WTC11 (cell line): ENCODE measurements around the gene CST3. TPM values are rescaled to one million over a fixed set of nuclear protein-coding genes. Genes with fewer than 3 reads are reported as not detected.

ENCODE experiments used
- ATAC-seq: fragments of 200-7000 bp; cut with Tn5 transposase; 2 replicates; pipeline ENCODE4 v1.10.0; 2021; ENCODE audit warnings: mild to moderate bottlenecking, moderate library complexity
- CTCF ChIA-PET: fragments of 300-600 bp; sonication (Branson Sonifier 250); formaldehyde crosslinking; loops from one replicate; lab custom pipeline; 2021; ENCODE audit warnings: antibody characterized with exemption; lab: Charles Lee
- POLR2A ChIA-PET: fragments of 350-600 bp; sonication (Branson Sonifier 250); formaldehyde crosslinking; loops from one replicate; lab custom pipeline; 2021; ENCODE audit warnings: antibody characterized with exemption; lab: Charles Lee
- DNase-seq: peaks from one replicate; pipeline ENCODE4 v3.0.0; 2021; ENCODE audit warnings: low spot score
- H3K27ac Mint-ChIP-seq: 2 replicates; pipeline ENCODE4 v1.8.0; 2021; ENCODE audit warnings: mixed read lengths
- H3K27me3 Mint-ChIP-seq: 2 replicates; pipeline ENCODE4 v1.8.0; 2021; ENCODE audit warnings: low read depth, mild to moderate bottlenecking, moderate library complexity, mixed read lengths
- H3K36me3 Mint-ChIP-seq: 2 replicates; pipeline ENCODE4 v1.8.0; 2021; ENCODE audit warnings: mixed read lengths
- H3K4me1 Mint-ChIP-seq: 2 replicates; pipeline ENCODE4 v1.8.0; 2022; ENCODE audit warnings: mixed read lengths
- H3K4me3 Mint-ChIP-seq: 2 replicates; pipeline ENCODE4 v1.8.0; 2021; ENCODE audit warnings: mild to moderate bottlenecking, moderate library complexity, mixed read lengths
- H3K9me3 Mint-ChIP-seq: 2 replicates; pipeline ENCODE4 v1.8.0; 2021; ENCODE audit warnings: mixed read lengths
- FOXP1 ChIP-seq: sonication (generic); formaldehyde crosslinking; IDR thresholded peaks from 2 replicates; pipeline ENCODE4 v1.8.0; 2022; ENCODE audit warnings: missing genetic modification reagents, mild to moderate bottlenecking, moderate library complexity, borderline replicate concordance
- IRF2 ChIP-seq: sonication (generic); formaldehyde crosslinking; IDR thresholded peaks from 2 replicates; pipeline ENCODE4 v1.8.0; 2022; ENCODE audit warnings: low read depth, missing genetic modification reagents, borderline replicate concordance
- JAZF1 ChIP-seq: fragments of 250-450 bp; sonication (Bioruptor Pico); IDR thresholded peaks from 2 replicates; pipeline ENCODE4 v1.9.0; 2021; ENCODE audit warnings: moderate library complexity, mild to moderate bottlenecking, inconsistent platforms
- MYBL2 ChIP-seq: sonication (generic); formaldehyde crosslinking; IDR thresholded peaks from 2 replicates; pipeline ENCODE4 v1.8.1; 2023; ENCODE audit warnings: mild to moderate bottlenecking, moderate library complexity, missing genetic modification reagents
- NFYB ChIP-seq: sonication (generic); formaldehyde crosslinking; conservative IDR thresholded peaks from 2 replicates; pipeline ENCODE4 v1.8.0; 2022; ENCODE audit warnings: low read depth, missing genetic modification reagents
- NR2C2 ChIP-seq: sonication (generic); formaldehyde crosslinking; IDR thresholded peaks from 2 replicates; pipeline ENCODE4 v1.8.0; 2022; ENCODE audit warnings: mild to moderate bottlenecking, missing genetic modification reagents
- PRRX2 ChIP-seq: fragments of 250-450 bp; sonication (Bioruptor Pico); IDR thresholded peaks from 2 replicates; pipeline ENCODE4 v1.8.0; 2021; ENCODE audit warnings: mild to moderate bottlenecking
- RELA ChIP-seq: sonication (generic); formaldehyde crosslinking; IDR thresholded peaks from 2 replicates; pipeline ENCODE4 v1.8.1; 2022; ENCODE audit warnings: missing genetic modification reagents, mild to moderate bottlenecking, borderline replicate concordance
- SMAD3 ChIP-seq: sonication (generic); formaldehyde crosslinking; IDR thresholded peaks from 2 replicates; pipeline ENCODE4 v1.8.0; 2022; ENCODE audit warnings: missing genetic modification reagents, mild to moderate bottlenecking, borderline replicate concordance
- TCF7 ChIP-seq: sonication (generic); formaldehyde crosslinking; IDR thresholded peaks from 2 replicates; pipeline ENCODE4 v1.8.0; 2022; ENCODE audit warnings: mild to moderate bottlenecking, low read depth, missing genetic modification reagents, moderate library complexity
- TEAD4 ChIP-seq: sonication (generic); formaldehyde crosslinking; IDR thresholded peaks from 2 replicates; pipeline ENCODE4 v1.8.0; 2022; ENCODE audit warnings: mild to moderate bottlenecking, missing genetic modification reagents
- ZNF232 ChIP-seq: sonication (generic); formaldehyde crosslinking; IDR thresholded peaks from 2 replicates; pipeline ENCODE4 v1.8.0; 2022; ENCODE audit warnings: mild to moderate bottlenecking, missing genetic modification reagents
- ZNF263 ChIP-seq: sonication (generic); formaldehyde crosslinking; IDR thresholded peaks from 2 replicates; pipeline ENCODE4 v1.8.1; 2022; ENCODE audit warnings: low read depth, mild to moderate bottlenecking, moderate library complexity, missing genetic modification reagents
- ZNF317 ChIP-seq: sonication (generic); formaldehyde crosslinking; IDR thresholded peaks from 2 replicates; pipeline ENCODE4 v1.8.1; 2023; ENCODE audit warnings: low read depth, mild to moderate bottlenecking, moderate library complexity, missing genetic modification reagents, borderline replicate concordance
- ZNF423 ChIP-seq: fragments of 250-450 bp; sonication (Bioruptor Pico); IDR thresholded peaks from 2 replicates; pipeline ENCODE4 v2.1.2; 2022; ENCODE audit warnings: mild to moderate bottlenecking, moderate library complexity
- total RNA-seq: library from RNA; stranded (reverse); gene quantifications from 3 replicates; pipeline ENCODE4 v1.2.3, GENCODE V29; 2021
- TF ChIP-seq, protein P1 (sequence below): sonication (generic); formaldehyde crosslinking; IDR thresholded peaks from 2 replicates; pipeline ENCODE4 v1.8.0; 2023; ENCODE audit warnings: missing genetic modification reagents
- TF ChIP-seq, protein P2 (sequence below): sonication (generic); formaldehyde crosslinking; IDR thresholded peaks from 2 replicates; pipeline ENCODE4 v1.8.1; 2022; ENCODE audit warnings: mild to moderate bottlenecking, missing genetic modification reagents, moderate library complexity, borderline replicate concordance
- TF ChIP-seq, protein P3 (sequence below): sonication (generic); formaldehyde crosslinking; IDR thresholded peaks from 2 replicates; pipeline ENCODE4 v1.8.0; 2022; ENCODE audit warnings: mild to moderate bottlenecking, missing genetic modification reagents
- TF ChIP-seq, protein P4 (sequence below): fragments of 200-600 bp; IDR thresholded peaks from 2 replicates; pipeline ENCODE4 v1.8.0; 2022; ENCODE audit warnings: antibody characterized with exemption
- TF ChIP-seq, protein P5 (sequence below): sonication (generic); formaldehyde crosslinking; IDR thresholded peaks from 2 replicates; pipeline ENCODE4 v1.8.1; 2022; ENCODE audit warnings: low read depth, missing genetic modification reagents, borderline replicate concordance
- TF ChIP-seq, protein P6 (sequence below): fragments of 250-450 bp; sonication (Bioruptor Pico); IDR thresholded peaks from 2 replicates; pipeline ENCODE4 v1.9.0; 2021; ENCODE audit warnings: mild to moderate bottlenecking

CST3 gene
- total RNA-seq, 1 experiment from 2014 or later = 52.1 TPM

DNA sequence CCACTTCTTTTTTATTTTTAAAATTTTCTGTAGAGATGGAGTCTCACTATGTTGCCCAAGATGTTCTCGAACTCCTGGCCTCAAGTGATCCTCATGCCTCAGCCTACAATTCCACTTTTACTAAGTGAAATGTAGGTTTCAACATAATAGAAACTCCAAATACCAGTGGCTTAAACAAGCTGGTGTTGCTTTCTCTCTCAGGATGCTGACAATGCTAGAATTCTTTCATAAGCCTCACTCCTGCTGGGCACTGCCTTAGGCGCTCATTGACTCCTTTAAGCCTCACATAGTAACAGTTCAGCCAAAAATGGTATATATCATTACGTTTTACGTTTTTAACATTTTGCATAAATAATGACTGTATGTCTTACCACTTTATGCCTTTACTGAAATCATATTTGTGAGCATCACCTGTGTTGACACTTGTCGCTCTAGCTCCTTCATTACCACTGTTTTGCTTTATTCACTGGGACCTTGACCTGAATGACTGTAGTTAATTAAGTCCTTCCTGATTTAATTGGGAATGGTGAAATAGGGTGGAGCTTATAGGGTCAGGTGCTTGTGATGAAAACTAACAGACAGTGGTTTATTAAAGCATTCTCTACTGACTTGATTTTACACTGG, 28.2 kb downstream of the CST3 start (continued):
- TF ChIP-seq, protein P1, sequence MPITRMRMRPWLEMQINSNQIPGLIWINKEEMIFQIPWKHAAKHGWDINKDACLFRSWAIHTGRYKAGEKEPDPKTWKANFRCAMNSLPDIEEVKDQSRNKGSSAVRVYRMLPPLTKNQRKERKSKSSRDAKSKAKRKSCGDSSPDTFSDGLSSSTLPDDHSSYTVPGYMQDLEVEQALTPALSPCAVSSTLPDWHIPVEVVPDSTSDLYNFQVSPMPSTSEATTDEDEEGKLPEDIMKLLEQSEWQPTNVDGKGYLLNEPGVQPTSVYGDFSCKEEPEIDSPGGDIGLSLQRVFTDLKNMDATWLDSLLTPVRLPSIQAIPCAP = no peak
- TF ChIP-seq ZNF232 (CRISPR knock-in tag) (no peak), ZNF263 (CRISPR knock-in tag) (no peak), SMAD3 (no peak), ZNF317 (CRISPR knock-in tag) (no peak), MYBL2 (CRISPR knock-in tag) (no peak), JAZF1 (no peak), TEAD4 (CRISPR knock-in tag) (no peak), FOXP1 (CRISPR knock-in tag) (no peak), ZNF423 (CRISPR knock-in tag) (no peak)

DNA sequence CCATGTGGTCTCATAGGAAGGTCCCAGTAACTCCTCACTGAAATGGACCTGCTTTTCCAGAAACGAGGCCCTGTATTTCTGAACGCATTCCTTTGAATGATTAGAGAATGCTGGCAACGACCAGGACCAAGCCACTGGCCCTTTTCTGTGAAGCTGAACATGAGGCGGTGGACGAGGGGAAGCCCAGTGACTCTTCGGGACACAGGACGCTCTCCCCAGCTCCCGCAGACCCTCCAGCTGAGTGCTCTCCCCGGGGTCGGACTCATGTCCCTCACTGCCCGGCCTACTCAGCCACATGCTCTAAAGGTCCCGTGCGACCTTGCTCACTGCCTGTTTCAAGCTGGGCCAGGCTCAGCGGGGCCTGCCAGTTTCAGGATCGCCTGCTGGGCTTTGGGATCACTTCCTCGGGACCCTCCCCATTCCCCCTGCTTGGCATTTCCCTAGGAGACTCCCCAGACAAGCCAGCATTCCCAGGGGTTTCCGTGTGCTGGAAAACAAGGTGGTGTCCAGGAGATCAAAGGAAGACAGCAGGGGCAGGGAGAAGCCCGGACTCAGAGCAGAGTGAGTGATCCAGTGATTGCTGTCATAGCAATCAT, 29.4 kb downstream of the CST3 start:
- Mint-ChIP-seq H3K9me3 (no peaks in the 10 kb centered on the region), H3K36me3 (no peaks in the 10 kb centered on the region), H3K4me1 (peaks cover 22% of the 10 kb centered on the region), H3K4me3 (no peak overlapping the region), H3K27ac (no peak overlapping the region), H3K27me3 (peaks cover 21% of the 10 kb centered on the region; the same call in 1 of the 2 replicates)
- CTCF ChIA-PET = interaction anchor here (1.3 to 4.1 kb wide), 4 partner anchors 42 to 166 kb away, joined by 3 to 56 read pairs (median 13); no protein-coding TSS in a partner anchor
- ATAC-seq (no peak), DNase-seq (no peak)
- TF ChIP-seq TCF7 (CRISPR knock-in tag) = no peak
- TF ChIP-seq, protein P2, sequence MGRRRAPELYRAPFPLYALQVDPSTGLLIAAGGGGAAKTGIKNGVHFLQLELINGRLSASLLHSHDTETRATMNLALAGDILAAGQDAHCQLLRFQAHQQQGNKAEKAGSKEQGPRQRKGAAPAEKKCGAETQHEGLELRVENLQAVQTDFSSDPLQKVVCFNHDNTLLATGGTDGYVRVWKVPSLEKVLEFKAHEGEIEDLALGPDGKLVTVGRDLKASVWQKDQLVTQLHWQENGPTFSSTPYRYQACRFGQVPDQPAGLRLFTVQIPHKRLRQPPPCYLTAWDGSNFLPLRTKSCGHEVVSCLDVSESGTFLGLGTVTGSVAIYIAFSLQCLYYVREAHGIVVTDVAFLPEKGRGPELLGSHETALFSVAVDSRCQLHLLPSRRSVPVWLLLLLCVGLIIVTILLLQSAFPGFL (CRISPR knock-in tag) = no peak
- no peak for TF ChIP-seq NFYB (CRISPR knock-in tag)
- TF ChIP-seq, protein P3, sequence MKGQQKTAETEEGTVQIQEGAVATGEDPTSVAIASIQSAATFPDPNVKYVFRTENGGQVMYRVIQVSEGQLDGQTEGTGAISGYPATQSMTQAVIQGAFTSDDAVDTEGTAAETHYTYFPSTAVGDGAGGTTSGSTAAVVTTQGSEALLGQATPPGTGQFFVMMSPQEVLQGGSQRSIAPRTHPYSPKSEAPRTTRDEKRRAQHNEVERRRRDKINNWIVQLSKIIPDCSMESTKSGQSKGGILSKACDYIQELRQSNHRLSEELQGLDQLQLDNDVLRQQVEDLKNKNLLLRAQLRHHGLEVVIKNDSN (CRISPR knock-in tag) = no peak
- no peak for TF ChIP-seq NR2C2 (CRISPR knock-in tag)
- TF ChIP-seq RELA = no peak
- TF ChIP-seq, protein P4, sequence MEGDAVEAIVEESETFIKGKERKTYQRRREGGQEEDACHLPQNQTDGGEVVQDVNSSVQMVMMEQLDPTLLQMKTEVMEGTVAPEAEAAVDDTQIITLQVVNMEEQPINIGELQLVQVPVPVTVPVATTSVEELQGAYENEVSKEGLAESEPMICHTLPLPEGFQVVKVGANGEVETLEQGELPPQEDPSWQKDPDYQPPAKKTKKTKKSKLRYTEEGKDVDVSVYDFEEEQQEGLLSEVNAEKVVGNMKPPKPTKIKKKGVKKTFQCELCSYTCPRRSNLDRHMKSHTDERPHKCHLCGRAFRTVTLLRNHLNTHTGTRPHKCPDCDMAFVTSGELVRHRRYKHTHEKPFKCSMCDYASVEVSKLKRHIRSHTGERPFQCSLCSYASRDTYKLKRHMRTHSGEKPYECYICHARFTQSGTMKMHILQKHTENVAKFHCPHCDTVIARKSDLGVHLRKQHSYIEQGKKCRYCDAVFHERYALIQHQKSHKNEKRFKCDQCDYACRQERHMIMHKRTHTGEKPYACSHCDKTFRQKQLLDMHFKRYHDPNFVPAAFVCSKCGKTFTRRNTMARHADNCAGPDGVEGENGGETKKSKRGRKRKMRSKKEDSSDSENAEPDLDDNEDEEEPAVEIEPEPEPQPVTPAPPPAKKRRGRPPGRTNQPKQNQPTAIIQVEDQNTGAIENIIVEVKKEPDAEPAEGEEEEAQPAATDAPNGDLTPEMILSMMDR = no peak
- POLR2A ChIA-PET = no interaction called here

DNA sequence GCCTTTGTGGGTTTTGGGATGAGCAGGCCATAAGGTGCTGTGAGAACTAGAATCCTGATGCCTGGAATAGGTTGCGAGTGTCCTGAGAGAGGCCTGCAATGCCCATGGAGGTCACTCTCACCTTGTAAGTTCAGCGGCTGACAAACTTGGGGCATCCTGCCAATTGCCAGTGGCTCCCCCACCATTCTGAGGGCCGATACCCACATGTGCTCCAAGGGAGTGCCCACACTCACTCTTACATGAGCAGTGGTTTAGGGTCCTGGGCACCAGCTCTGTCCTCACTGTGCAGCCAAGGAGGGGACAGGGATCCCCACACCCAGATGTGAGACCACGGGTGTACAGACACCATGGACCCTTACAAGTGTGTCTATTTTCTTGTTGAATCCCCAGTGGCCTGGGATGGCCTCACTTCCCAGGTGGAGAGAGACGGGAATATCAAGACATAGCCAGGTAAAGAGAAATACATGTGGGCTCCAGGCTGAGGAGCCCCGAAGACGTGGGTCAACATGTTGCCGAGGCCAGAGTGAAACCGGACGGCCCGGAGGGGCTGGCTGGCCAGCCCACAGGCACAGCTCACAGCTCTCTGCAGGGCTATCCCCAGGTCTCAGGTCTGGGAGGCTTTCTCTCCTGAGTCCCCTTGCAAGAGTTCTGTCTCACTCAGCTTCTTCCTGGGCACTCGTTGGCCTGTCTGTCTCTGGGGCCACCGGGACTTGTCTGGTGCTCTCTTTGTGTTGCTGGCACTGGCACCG, 30.1 kb downstream of the CST3 start:
- CTCF ChIA-PET = interaction anchor here (0.7 to 4.1 kb wide), 8 partner anchors 22 to 165 kb away, joined by 3 to 56 read pairs (median 5); no protein-coding TSS in a partner anchor
- POLR2A ChIA-PET = no interaction called here

More for the DNA sequence above, 30.1 kb downstream of the CST3 start:
- no peak overlapping the region for H3K4me3 Mint-ChIP-seq
- peaks cover 22% of the 10 kb centered on the region; the same call in 1 of the 2 replicates for H3K27me3 Mint-ChIP-seq
- DNase-seq = no peak
- peaks cover 22% of the 10 kb centered on the region for H3K4me1 Mint-ChIP-seq
- H3K27ac Mint-ChIP-seq = no peak overlapping the region
- TF ChIP-seq, protein P5, sequence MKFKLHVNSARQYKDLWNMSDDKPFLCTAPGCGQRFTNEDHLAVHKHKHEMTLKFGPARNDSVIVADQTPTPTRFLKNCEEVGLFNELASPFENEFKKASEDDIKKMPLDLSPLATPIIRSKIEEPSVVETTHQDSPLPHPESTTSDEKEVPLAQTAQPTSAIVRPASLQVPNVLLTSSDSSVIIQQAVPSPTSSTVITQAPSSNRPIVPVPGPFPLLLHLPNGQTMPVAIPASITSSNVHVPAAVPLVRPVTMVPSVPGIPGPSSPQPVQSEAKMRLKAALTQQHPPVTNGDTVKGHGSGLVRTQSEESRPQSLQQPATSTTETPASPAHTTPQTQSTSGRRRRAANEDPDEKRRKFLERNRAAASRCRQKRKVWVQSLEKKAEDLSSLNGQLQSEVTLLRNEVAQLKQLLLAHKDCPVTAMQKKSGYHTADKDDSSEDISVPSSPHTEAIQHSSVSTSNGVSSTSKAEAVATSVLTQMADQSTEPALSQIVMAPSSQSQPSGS = no peak
- TF ChIP-seq MYBL2 (CRISPR knock-in tag) = no peak
- no peak for TF ChIP-seq JAZF1
- TF ChIP-seq, protein P6, sequence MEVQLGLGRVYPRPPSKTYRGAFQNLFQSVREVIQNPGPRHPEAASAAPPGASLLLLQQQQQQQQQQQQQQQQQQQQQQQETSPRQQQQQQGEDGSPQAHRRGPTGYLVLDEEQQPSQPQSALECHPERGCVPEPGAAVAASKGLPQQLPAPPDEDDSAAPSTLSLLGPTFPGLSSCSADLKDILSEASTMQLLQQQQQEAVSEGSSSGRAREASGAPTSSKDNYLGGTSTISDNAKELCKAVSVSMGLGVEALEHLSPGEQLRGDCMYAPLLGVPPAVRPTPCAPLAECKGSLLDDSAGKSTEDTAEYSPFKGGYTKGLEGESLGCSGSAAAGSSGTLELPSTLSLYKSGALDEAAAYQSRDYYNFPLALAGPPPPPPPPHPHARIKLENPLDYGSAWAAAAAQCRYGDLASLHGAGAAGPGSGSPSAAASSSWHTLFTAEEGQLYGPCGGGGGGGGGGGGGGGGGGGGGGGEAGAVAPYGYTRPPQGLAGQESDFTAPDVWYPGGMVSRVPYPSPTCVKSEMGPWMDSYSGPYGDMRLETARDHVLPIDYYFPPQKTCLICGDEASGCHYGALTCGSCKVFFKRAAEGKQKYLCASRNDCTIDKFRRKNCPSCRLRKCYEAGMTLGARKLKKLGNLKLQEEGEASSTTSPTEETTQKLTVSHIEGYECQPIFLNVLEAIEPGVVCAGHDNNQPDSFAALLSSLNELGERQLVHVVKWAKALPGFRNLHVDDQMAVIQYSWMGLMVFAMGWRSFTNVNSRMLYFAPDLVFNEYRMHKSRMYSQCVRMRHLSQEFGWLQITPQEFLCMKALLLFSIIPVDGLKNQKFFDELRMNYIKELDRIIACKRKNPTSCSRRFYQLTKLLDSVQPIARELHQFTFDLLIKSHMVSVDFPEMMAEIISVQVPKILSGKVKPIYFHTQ (CRISPR knock-in tag) = no peak
- TF ChIP-seq PRRX2 (CRISPR knock-in tag) = no peak
- TF ChIP-seq NFYB (CRISPR knock-in tag) = no peak
- no peak for TF ChIP-seq IRF2 (CRISPR knock-in tag)
- no peak for TF ChIP-seq ZNF263 (CRISPR knock-in tag)
- TF ChIP-seq ZNF423 (CRISPR knock-in tag) = no peak
- no peaks in the 10 kb centered on the region for H3K36me3 Mint-ChIP-seq
- ATAC-seq = no peak
- no peaks in the 10 kb centered on the region for H3K9me3 Mint-ChIP-seq
